Camera-type eye (tissue), 1 donor: ENCODE results near the gene PCDHGA3. TPM values are rescaled to one million over a fixed set of nuclear protein-coding genes. Genes with fewer than 3 reads are reported as not detected.

Source experiments
- total RNA-seq: library from RNA; depleted of rRNA; stranded (reverse); fragments of >200 nt; gene quantifications from one replicate; pipeline ENCODE4 v1.2.3, GENCODE V29; 2014

PCDHGA3 gene
- total RNA-seq, 1 donor from 2014 or later, result 7.5 TPM

Other genes starting within 250 kb of the PCDHGA3 start
- gene PCDHB2, start 249.2 kb upstream of the PCDHGA3 start, total RNA-seq, result 8.3 TPM
- gene PCDHB3, start 243.4 kb upstream of the PCDHGA3 start, total RNA-seq, result 10.6 TPM
- 4.5 TPM for gene PCDHB4, start 222.0 kb upstream of the PCDHGA3 start, total RNA-seq
- 8.4 TPM for gene PCDHB5, start 208.6 kb upstream of the PCDHGA3 start, total RNA-seq
- gene PCDHB6, start 193.8 kb upstream of the PCDHGA3 start, total RNA-seq, result 2.0 TPM
- gene PCDHB7, start 171.2 kb upstream of the PCDHGA3 start, total RNA-seq, result 7.9 TPM
- gene PCDHB8, start 166.0 kb upstream of the PCDHGA3 start, total RNA-seq, result 3.4 TPM
- gene PCDHB16, start 161.4 kb upstream of the PCDHGA3 start, total RNA-seq, result 9.2 TPM
- 5.9 TPM for gene PCDHB9, start 156.7 kb upstream of the PCDHGA3 start, total RNA-seq
- gene PCDHB10, start 151.5 kb upstream of the PCDHGA3 start, total RNA-seq, result 12.9 TPM
- gene PCDHB11, start 144.2 kb upstream of the PCDHGA3 start, total RNA-seq, result 9.5 TPM
- gene PCDHB12, start 135.1 kb upstream of the PCDHGA3 start, total RNA-seq, result 15.0 TPM
- 11.2 TPM for gene PCDHB13, start 129.9 kb upstream of the PCDHGA3 start, total RNA-seq
- gene PCDHB14, start 120.5 kb upstream of the PCDHGA3 start, total RNA-seq, result 13.5 TPM
- gene PCDHB15, start 98.4 kb upstream of the PCDHGA3 start, total RNA-seq, result 14.5 TPM
- gene SLC25A2, start 39.8 kb upstream of the PCDHGA3 start, total RNA-seq, result not detected
- gene TAF7, start 23.0 kb upstream of the PCDHGA3 start, total RNA-seq, result 133 TPM
- 1.8 TPM for gene PCDHGA1, start 13.3 kb upstream of the PCDHGA3 start, total RNA-seq
- gene PCDHGA2, start 5.1 kb upstream of the PCDHGA3 start, total RNA-seq, result 15.8 TPM
- 10.9 TPM for gene PCDHGB1, start 6.3 kb downstream of the PCDHGA3 start, total RNA-seq
- 11.1 TPM for gene PCDHGA4, start 11.2 kb downstream of the PCDHGA3 start, total RNA-seq
- gene PCDHGB2, start 16.2 kb downstream of the PCDHGA3 start, total RNA-seq, result 14.6 TPM
- 10.6 TPM for gene PCDHGA5, start 20.3 kb downstream of the PCDHGA3 start, total RNA-seq
- 14.2 TPM for gene PCDHGB3, start 26.4 kb downstream of the PCDHGA3 start, total RNA-seq
- 13.2 TPM for gene PCDHGA6, start 30.1 kb downstream of the PCDHGA3 start, total RNA-seq
- 11.2 TPM for gene PCDHGA7, start 38.9 kb downstream of the PCDHGA3 start, total RNA-seq
- gene PCDHGB4, start 43.9 kb downstream of the PCDHGA3 start, total RNA-seq, result 20.7 TPM
- gene PCDHGA8, start 48.8 kb downstream of the PCDHGA3 start, total RNA-seq, result 10.1 TPM
- 23.4 TPM for gene PCDHGB5, start 54.1 kb downstream of the PCDHGA3 start, total RNA-seq
- gene PCDHGA9, start 58.9 kb downstream of the PCDHGA3 start, total RNA-seq, result 21.7 TPM
- 15.1 TPM for gene PCDHGB6, start 64.2 kb downstream of the PCDHGA3 start, total RNA-seq
- gene PCDHGA10, start 69.2 kb downstream of the PCDHGA3 start, total RNA-seq, result 15.6 TPM
- 26.6 TPM for gene PCDHGB7, start 73.8 kb downstream of the PCDHGA3 start, total RNA-seq
- gene PCDHGA11, start 77.2 kb downstream of the PCDHGA3 start, total RNA-seq, result 19.0 TPM
- 12.6 TPM for gene PCDHGA12, start 86.7 kb downstream of the PCDHGA3 start, total RNA-seq
- 79.3 TPM for gene PCDHGC3, start 132.1 kb downstream of the PCDHGA3 start, total RNA-seq
- 25.1 TPM for gene PCDHGC4, start 141.2 kb downstream of the PCDHGA3 start, total RNA-seq
- 6.6 TPM for gene PCDHGC5, start 145.3 kb downstream of the PCDHGA3 start, total RNA-seq